ENCODE results near the gene HNRNPR.
"Not testable (repeated sequence)": the region's sequence is repeated elsewhere in the genome, so short reads cannot be mapped to it uniquely, and the experiment has no call there.

Gene HNRNPR

DNA sequence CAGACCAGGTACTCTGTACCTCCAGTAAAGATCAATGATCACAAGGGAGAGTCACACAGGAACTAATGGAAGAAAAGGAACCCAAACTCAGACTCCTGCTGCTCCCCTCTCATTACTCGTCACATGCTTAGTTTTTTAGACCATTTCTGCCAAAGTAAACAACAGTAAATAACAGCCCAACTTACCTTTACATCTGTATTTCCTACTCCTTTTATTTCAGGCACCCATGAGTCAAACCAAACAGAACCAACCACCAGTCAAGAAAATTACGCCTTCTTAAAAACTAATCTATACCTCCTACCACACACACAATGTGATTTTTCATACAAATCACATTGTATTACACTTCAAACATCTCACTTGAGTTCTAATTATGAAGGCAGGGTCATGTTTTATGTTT is 65.4 kb downstream of the HNRNPR start:
- intact Hi-C loops (cut with DNase I): no loop called here
- no peak for DNase-seq

GRCh38 chr1:23276531-23276930 is 67.6 kb downstream of the HNRNPR start:
- DNase-seq: no peak
- intact Hi-C loops (cut with DNase I): no loop called here

- no peak for DNase-seq
- intact Hi-C loops (cut with DNase I): no loop called here
Observed at GRCh38 chr1:23274134-23274505, 70.0 kb downstream of the HNRNPR start.

DNA sequence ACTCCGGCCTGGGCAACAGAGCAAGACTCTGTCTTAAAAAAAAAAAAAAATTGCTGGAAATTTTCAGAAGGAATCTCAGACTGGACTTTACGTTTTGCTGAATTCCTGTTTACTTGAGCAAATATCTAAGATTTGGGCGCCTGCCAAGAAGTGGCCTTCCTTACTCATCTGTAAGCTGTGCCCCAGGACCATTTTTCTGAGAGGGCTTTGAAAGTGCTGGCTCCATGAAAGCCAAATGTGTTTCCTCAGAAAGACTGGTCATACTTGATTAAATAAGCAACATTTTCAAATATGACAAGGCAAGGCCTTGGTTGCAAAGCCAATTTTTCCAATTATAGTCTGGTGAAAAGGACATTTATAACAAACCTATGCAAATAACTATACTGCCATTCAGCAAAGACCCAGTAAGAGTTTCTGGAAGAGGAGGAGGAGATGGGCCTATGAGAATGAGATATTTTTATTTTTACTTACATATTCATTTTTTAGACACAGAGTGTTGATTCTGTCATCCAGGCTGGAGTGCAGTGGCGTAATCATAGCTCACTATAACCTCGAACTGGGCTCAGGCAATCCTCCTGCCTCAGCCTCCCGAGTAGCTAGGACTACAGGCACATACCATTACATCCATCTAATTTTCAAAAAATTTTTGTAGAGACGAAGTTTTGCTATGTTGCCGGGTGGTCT is 70.5 kb downstream of the HNRNPR start:
- intact Hi-C loops (cut with DNase I): no loop called here
- DNase-seq: peak in 1 of 42 donors; percentile 7

- no peak for DNase-seq
- intact Hi-C loops (cut with DNase I): no loop called here
Observed at GRCh38 chr1:23263380-23263887, 80.7 kb downstream of the HNRNPR start.

DNA sequence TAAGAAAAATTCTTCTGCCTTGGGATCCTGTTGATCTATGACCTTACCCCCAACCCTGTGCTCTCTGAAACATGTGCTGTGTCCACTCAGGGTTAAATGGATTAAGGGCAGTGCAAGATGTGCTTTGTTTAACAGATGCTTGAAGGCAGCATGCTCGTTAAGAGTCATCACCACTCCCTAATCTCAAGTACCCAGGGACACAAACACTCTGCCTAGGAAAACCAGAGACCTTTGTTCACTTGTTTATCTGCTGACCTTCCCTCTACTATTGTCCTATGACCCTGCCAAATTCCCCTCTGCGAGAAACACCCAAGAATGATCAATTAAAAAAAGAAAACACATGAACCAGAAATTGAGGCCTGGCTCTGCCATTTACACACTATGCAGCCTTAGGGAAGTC is 86.0 kb downstream of the HNRNPR start:
- DNase-seq; intact Hi-C loops (cut with DNase I): not testable (repeated sequence)

GRCh38 chr1:23257371-23257770 is 86.7 kb downstream of the HNRNPR start:
- DNase-seq; intact Hi-C loops (cut with DNase I): not testable (repeated sequence)
